ENCODE data around the gene CLCN6. TPM values are rescaled to one million over a fixed set of nuclear protein-coding genes. Genes with fewer than 3 reads are reported as not detected.

The CLCN6 gene
- total and polyA plus RNA-seq, 2 of the 13 experiments (the other 11 are each of a cell fraction or from before 2014, with no cell fraction given) = 14.9 to 19.3 TPM

DNA sequence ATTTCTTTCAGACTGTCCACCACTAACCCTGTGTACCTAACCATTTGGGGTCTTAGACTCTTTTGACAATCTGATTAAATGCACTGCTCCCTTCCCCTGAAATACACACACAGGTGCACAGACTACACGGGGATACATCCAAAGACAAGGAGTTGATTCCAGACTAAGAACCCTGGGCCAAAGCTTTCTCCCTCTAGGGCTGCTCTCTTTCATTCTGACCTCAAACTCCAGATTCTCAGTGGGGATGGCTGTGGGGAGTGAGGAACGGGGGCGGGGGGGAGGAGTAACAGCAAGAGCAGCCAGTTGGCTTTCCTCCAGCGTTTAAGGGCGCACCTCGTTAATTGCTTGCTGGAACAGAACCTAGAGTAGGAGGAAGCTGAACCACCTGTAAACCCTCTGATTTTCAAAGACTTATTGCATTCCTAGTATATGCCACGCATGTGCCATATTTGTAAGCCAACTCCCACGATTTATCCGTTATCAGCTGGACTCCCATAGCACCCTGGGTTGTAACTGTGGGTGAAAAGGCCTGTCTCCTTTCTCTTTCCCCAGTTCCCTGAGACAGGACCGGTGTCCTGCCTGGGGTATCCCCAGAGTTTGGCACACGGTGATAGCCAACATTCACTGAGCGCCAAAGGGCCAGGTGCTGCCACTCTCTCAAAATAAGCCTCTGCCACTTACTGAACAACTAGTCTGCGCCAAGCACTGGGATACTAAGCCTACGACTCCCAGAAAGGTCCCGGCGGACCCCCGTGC lies 1.1 kb upstream of the CLCN6 start:
- no peaks in the 10 kb centered on the region; a peak in 1 of 5 replicates for H3K27me3 ChIP-seq (ENCODE audit: control insufficient read depth in 1 of 2, insufficient read depth in 2 of 2, low read length in 2 of 2)
- no peak overlapping the region for H2AFZ ChIP-seq (ENCODE audit: low read length)
- DNase-seq (ENCODE audit: low spot score) = no peak
- POLR2A ChIA-PET = interaction anchor here (0.8 to 3.2 kb wide), 6 partner anchors 9 to 151 kb away, joined by 3 to 29 read pairs (median 4); partner anchors contain the start of gene FBXO2
- peak overlapping the region; percentile 97 for H3K4me2 ChIP-seq (ENCODE audit: low read depth, low read length)
- H3K4me3 ChIP-seq (replicated peaks in 1 of 3; ENCODE audit: insufficient read depth in 1 of 3, low read depth in 2 of 3, low read length in 3 of 3) = peak overlapping the region; percentile 63 to 88 (median 86)
- no TSS peak for BruUV-seq (replicated peaks)
- peak overlapping the region; percentile 94 for H3K27ac ChIP-seq (ENCODE audit: extremely low read length, insufficient read depth, low read length)
- CTCF ChIA-PET (ENCODE audit: low intra/inter-chr PET ratio, low total read pairs) = no interaction called here
- peaks cover 62% of the 10 kb centered on the region for H3K4me1 ChIP-seq (ENCODE audit: insufficient read depth, low read length)
- H3K9ac ChIP-seq (ENCODE audit: insufficient read depth, low read depth, low read length) = peak overlapping the region; percentile 93
- H3K36me3 ChIP-seq (replicated peaks in 1 of 2; ENCODE audit: control insufficient read depth in 1 of 2, insufficient read depth in 2 of 2, low read length in 2 of 2) = peaks cover 4 to 32% of the 10 kb centered on the region in 2 experiments
- peaks cover 41% of the 10 kb centered on the region for H3K79me2 ChIP-seq (ENCODE audit: insufficient read depth, low read length)
- intact Hi-C loops (cut with micrococcal nuclease; ENCODE audit: unreplicated experiment) (loop anchor here (5.0 kb wide), 1 partner anchor 153 kb away; the partner anchor contains the start of genes FBXO2 and FBXO44), in situ Hi-C loops (cut with HindIII; ENCODE audit: extremely low pct_ligation_motif_present, low pct_unique_long_range_greater_than_20kb) (no loop called here)
- no peak for ATAC-seq
- WGBS (ENCODE audit: low lambda C conversion rate) = 0% methylated on average over 11 of the region's 17 CpGs
- H3K9me3 ChIP-seq (ENCODE audit: low read length) = no peaks in the 10 kb centered on the region
- peaks cover 8% of the 10 kb centered on the region; the same call in 1 of the 2 replicates for H4K20me1 ChIP-seq (ENCODE audit: insufficient read depth, low read length)
- FAIRE-seq = peak; percentile 26
- TF ChIP-seq IRF2 (CRISPR knock-in tag; IDR thresholded peaks at IDR 0.05) (peak; percentile 2), NCOR1 (IDR thresholded peaks at IDR 0.05; ENCODE audit: borderline replicate concordance, low read length) (peak; percentile 6; the same call in 1 of the 2 replicates), IRF9 (CRISPR knock-in tag; IDR thresholded peaks at IDR 0.05; ENCODE audit: borderline replicate concordance) (0 out of 2 replicates have a peak, but pooled peaks have one; percentile 9), MTF2 (CRISPR knock-in tag; IDR thresholded peaks at IDR 0.05; ENCODE audit: borderline replicate concordance) (0 out of 2 replicates have a peak, but pooled peaks have one; percentile 1), ZNF83 (CRISPR knock-in tag; IDR thresholded peaks at IDR 0.05; ENCODE audit: borderline replicate concordance) (no peak), EP300 (IDR thresholded peaks at IDR 0.05; ENCODE audit: low read depth in 2 of 2, low read length in 2 of 2) (peak in 1 of 2 experiments; percentile 2; a peak in 1 of 4 replicates), EP300 (CRISPR knock-in tag; IDR thresholded peaks at IDR 0.05; ENCODE audit: borderline replicate concordance) (no peak), GATAD2A (CRISPR knock-in tag; IDR thresholded peaks at IDR 0.05) (peak; percentile 1; the same call in 1 of the 2 replicates), TBL1XR1 (IDR thresholded peaks at IDR 0.05; ENCODE audit: borderline replicate concordance, low read length, partially characterized antibody) (peak; percentile 6), ZSCAN31 (CRISPR knock-in tag; IDR thresholded peaks at IDR 0.05; ENCODE audit: low read depth) (no peak), ZNF343 (CRISPR knock-in tag; IDR thresholded peaks at IDR 0.05) (0 out of 2 replicates have a peak, but pooled peaks have one; percentile 19)
- TF ChIP-seq, protein P1, sequence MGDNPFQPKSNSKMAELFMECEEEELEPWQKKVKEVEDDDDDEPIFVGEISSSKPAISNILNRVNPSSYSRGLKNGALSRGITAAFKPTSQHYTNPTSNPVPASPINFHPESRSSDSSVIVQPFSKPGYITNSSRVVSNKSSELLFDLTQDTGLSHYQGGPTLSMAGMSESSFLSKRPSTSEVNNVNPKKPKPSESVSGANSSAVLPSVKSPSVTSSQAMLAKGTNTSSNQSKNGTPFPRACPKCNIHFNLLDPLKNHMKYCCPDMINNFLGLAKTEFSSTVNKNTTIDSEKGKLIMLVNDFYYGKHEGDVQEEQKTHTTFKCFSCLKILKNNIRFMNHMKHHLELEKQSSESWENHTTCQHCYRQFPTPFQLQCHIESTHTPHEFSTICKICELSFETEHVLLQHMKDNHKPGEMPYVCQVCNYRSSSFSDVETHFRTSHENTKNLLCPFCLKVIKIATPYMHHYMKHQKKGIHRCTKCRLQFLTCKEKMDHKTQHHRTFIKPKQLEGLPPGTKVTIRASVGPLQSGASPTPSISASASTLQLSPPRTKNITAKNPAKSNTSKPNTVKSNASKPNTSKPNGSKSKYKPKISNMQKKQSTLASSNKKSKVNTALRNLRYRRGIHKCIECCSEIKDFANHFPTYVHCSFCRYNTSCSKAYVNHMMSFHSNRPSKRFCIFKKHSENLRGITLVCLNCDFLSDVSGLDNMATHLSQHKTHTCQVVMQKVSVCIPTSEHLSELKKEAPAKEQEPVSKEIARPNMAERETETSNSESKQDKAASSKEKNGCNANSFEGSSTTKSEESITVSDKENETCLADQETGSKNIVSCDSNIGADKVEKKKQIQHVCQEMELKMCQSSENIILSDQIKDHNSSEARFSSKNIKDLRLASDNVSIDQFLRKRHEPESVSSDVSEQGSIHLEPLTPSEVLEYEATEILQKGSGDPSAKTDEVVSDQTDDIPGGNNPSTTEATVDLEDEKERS (CRISPR knock-in tag; IDR thresholded peaks at IDR 0.05) = 0 out of 2 replicates have a peak, but pooled peaks have one; percentile 2
- TF ChIP-seq, protein P2, sequence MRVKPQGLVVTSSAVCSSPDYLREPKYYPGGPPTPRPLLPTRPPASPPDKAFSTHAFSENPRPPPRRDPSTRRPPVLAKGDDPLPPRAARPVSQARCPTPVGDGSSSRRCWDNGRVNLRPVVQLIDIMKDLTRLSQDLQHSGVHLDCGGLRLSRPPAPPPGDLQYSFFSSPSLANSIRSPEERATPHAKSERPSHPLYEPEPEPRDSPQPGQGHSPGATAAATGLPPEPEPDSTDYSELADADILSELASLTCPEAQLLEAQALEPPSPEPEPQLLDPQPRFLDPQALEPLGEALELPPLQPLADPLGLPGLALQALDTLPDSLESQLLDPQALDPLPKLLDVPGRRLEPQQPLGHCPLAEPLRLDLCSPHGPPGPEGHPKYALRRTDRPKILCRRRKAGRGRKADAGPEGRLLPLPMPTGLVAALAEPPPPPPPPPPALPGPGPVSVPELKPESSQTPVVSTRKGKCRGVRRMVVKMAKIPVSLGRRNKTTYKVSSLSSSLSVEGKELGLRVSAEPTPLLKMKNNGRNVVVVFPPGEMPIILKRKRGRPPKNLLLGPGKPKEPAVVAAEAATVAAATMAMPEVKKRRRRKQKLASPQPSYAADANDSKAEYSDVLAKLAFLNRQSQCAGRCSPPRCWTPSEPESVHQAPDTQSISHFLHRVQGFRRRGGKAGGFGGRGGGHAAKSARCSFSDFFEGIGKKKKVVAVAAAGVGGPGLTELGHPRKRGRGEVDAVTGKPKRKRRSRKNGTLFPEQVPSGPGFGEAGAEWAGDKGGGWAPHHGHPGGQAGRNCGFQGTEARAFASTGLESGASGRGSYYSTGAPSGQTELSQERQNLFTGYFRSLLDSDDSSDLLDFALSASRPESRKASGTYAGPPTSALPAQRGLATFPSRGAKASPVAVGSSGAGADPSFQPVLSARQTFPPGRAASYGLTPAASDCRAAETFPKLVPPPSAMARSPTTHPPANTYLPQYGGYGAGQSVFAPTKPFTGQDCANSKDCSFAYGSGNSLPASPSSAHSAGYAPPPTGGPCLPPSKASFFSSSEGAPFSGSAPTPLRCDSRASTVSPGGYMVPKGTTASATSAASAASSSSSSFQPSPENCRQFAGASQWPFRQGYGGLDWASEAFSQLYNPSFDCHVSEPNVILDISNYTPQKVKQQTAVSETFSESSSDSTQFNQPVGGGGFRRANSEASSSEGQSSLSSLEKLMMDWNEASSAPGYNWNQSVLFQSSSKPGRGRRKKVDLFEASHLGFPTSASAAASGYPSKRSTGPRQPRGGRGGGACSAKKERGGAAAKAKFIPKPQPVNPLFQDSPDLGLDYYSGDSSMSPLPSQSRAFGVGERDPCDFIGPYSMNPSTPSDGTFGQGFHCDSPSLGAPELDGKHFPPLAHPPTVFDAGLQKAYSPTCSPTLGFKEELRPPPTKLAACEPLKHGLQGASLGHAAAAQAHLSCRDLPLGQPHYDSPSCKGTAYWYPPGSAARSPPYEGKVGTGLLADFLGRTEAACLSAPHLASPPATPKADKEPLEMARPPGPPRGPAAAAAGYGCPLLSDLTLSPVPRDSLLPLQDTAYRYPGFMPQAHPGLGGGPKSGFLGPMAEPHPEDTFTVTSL (CRISPR knock-in tag; IDR thresholded peaks at IDR 0.05; ENCODE audit: borderline replicate concordance) = no peak

Data from HepG2 (cell line).